T-cell (primary cell): ENCODE data around the gene TLX2. TPM values are rescaled to one million over a fixed set of nuclear protein-coding genes. Genes with fewer than 3 reads are reported as not detected.
"Not testable (repeated sequence)": the region's sequence is repeated elsewhere in the genome, so short reads cannot be mapped to it uniquely, and the experiment has no call there.

Experiments
- ATAC-seq, 4 experiments: fragments of 200-7000 bp in 3 of 4; fragments of 150-1000 bp in 1 of 4; cut with Tn5 transposase; replicated peaks in 1 of 4; 1 replicate in 3 of 4; 2 replicates in 1 of 4; pipeline ENCODE4 v1.10.0; 2021; ENCODE audit warnings: moderate library complexity in 3 of 4, mild to moderate bottlenecking in 2 of 4, moderate number of reproducible peaks in 1 of 4
- CTCF ChIA-PET, 2 donors: fragments of 300-600 bp; sonication (Branson Sonifier 250); formaldehyde crosslinking; loops; one replicate each; lab custom pipeline; 2022; ENCODE audit warnings: antibody characterized with exemption in 2 of 2; lab: Charles Lee
- POLR2A ChIA-PET, 2 donors: fragments of 300-600 bp; sonication (Branson Sonifier 250); formaldehyde crosslinking; loops; one replicate each; lab custom pipeline; 2022; ENCODE audit warnings: antibody characterized with exemption in 2 of 2; lab: Charles Lee
- DNase-seq, 35 experiments: peaks; one replicate each; pipeline versions ENCODE4 v3.0.0 to v3.0.0-alpha.2; 2013 to 2023
- H3K27ac ChIP-seq: one replicate; pipeline ENCODE4 v1.5.1; 2013; ENCODE audit warnings: low read length
- H3K27me3 ChIP-seq, 2 experiments: replicated peaks in 1 of 2; 1 replicate in 1 of 2; 2 replicates in 1 of 2; pipeline versions ENCODE4 v1.6.1 to v1.7.0; 2013; ENCODE audit warnings: low read length in 1 of 2, mixed read lengths in 1 of 2; ENCODE audit not compliant: control insufficient read depth in 2 of 2, insufficient read depth in 2 of 2; ENCODE audit errors: extremely low read depth in 1 of 2
- H3K36me3 ChIP-seq, 2 donors: 1 replicate in 1 of 2; 2 replicates in 1 of 2; pipeline versions ENCODE4 v1.6.1 to v1.7.0; 2013; ENCODE audit warnings: low read length in 1 of 2; ENCODE audit not compliant: control insufficient read depth in 2 of 2, insufficient read depth in 1 of 2; ENCODE audit errors: extremely low read depth in 1 of 2
- H3K4me1 ChIP-seq, 2 experiments: 1 replicate in 1 of 2; 2 replicates in 1 of 2; pipeline versions ENCODE4 v1.6.1 to v1.7.0; 2013; ENCODE audit warnings: low read length in 2 of 2, mixed read lengths in 1 of 2; ENCODE audit not compliant: insufficient read depth in 2 of 2, control insufficient read depth in 1 of 2; ENCODE audit errors: extremely low read depth in 1 of 2
- H3K4me3 ChIP-seq, 2 donors: 1 replicate in 1 of 2; 2 replicates in 1 of 2; pipeline versions ENCODE4 v1.5.1 to v1.7.0; 2013; ENCODE audit warnings: mild to moderate bottlenecking in 2 of 2, low read length in 1 of 2, moderate library complexity in 1 of 2; ENCODE audit not compliant: control insufficient read depth in 1 of 2; ENCODE audit errors: extremely low read depth in 1 of 2
- H3K9me3 ChIP-seq: 2 replicates; pipeline ENCODE4 v1.7.0; 2013
- H3K27ac Mint-ChIP-seq, 2 donors: one replicate each; pipeline ENCODE4 v1.8.0; 2020 to 2021; ENCODE audit warnings: mild to moderate bottlenecking in 2 of 2, mixed read lengths in 2 of 2
- H3K27me3 Mint-ChIP-seq, 2 donors: one replicate each; pipeline ENCODE4 v1.8.0; 2021 to 2022; ENCODE audit warnings: mixed read lengths in 2 of 2
- H3K36me3 Mint-ChIP-seq: one replicate; pipeline ENCODE4 v1.8.0; 2021; ENCODE audit warnings: mixed read lengths
- H3K4me1 Mint-ChIP-seq, 3 donors: one replicate each; pipeline ENCODE4 v1.8.0; 2020 to 2022; ENCODE audit warnings: mixed read lengths in 3 of 3, mild to moderate bottlenecking in 1 of 3
- H3K4me3 Mint-ChIP-seq, 3 donors: one replicate each; pipeline ENCODE4 v1.8.0; 2020 to 2022; ENCODE audit warnings: mild to moderate bottlenecking in 3 of 3, mixed read lengths in 3 of 3, moderate library complexity in 3 of 3
- H3K9me3 Mint-ChIP-seq, 3 donors: one replicate each; pipeline ENCODE4 v1.8.0; 2020 to 2022; ENCODE audit warnings: mixed read lengths in 3 of 3
- WGBS: methylation state at CpG from one replicate; pipeline ENCODE4 v1.1.5; 2013; ENCODE audit warnings: missing lambda C conversion rate; ENCODE audit not compliant: insufficient coverage; 5-methylcytosine and 5-hydroxymethylcytosine counted together
- total RNA-seq, 35 experiments: library from RNA in 6 of 35; stranded (reverse) in 6 of 35; fragments of 120-200 nt in 1 of 35; gene quantifications; one replicate each; pipeline versions ENCODE4 v1.2.1 to v1.2.4 and lab custom pipeline; 2013 to 2026

The TLX2 gene
- total RNA-seq, 5 donors from 2014 or later (not counting 1 experiment from before 2014, with no cell fraction given), result 0.28 to 0.46 TPM; not detected in 3

GRCh38 chr2:74483675-74484164 is 30.5 kb upstream of the TLX2 start:
- Mint-ChIP-seq H3K36me3 (peaks cover 27% of the 10 kb centered on the region), H3K27ac (peak overlapping the region; percentile 99 to 100), H3K4me1 (peaks cover 25 to 44% (median 34%) of the 10 kb centered on the region in 3 donors), H3K4me3 (peak overlapping the region; percentile 91 to 100 (median 99))
- Histone ChIP-seq H3K36me3 (peaks cover 0 to 32% of the 10 kb centered on the region in 2 donors), H3K27ac (peak overlapping the region; percentile 67), H3K4me1 (peaks cover 13 to 30% of the 10 kb centered on the region in 2 experiments), H3K4me3 (peak overlapping the region in 1 of 2 donors; percentile 98)
- WGBS, result 89% methylated on average over 11 of the region's 19 CpGs
- not testable (repeated sequence) for H3K9me3 Mint-ChIP-seq, DNase-seq, H3K27me3 Mint-ChIP-seq, H3K9me3 ChIP-seq, H3K27me3 ChIP-seq, ATAC-seq
- POLR2A ChIA-PET, result interaction anchor here (0.5 to 0.8 kb wide), 4 partner anchors 10 to 306 kb away, joined by 4 to 5 read pairs (median 4); no protein-coding TSS in a partner anchor
- CTCF ChIA-PET, result interaction anchor here (0.6 to 3.3 kb wide), 12 partner anchors 13 to 105 kb away, joined by 3 to 35 read pairs (median 6); partner anchors contain the start of genes DQX1 (in 1 of the 2), INO80B (in 1 of the 2), PCGF1 (in 1 of the 2) and WBP1 (in 1 of the 2)

GRCh38 chr2:74486141-74486540 is 28.1 kb upstream of the TLX2 start:
- Histone ChIP-seq H3K4me1 (peaks cover 8 to 20% of the 10 kb centered on the region in 2 experiments), H3K27ac (no peak overlapping the region), H3K27me3 (no peaks in the 10 kb centered on the region), H3K4me3 (no peak overlapping the region), H3K36me3 (peaks cover 8 to 43% of the 10 kb centered on the region in 2 donors), H3K9me3 (no peaks in the 10 kb centered on the region)
- WGBS, result no CpG with 5 or more reads among the region's 2 CpGs
- peaks cover 37% of the 10 kb centered on the region for H3K36me3 Mint-ChIP-seq
- DNase-seq (no peak), ATAC-seq (no peak)
- H3K4me1 Mint-ChIP-seq, result peaks cover 19 to 27% (median 19%) of the 10 kb centered on the region in 3 donors
- CTCF ChIA-PET, result no interaction called here
- no peaks in the 10 kb centered on the region for H3K27me3 Mint-ChIP-seq
- H3K27ac Mint-ChIP-seq, result no peak overlapping the region
- POLR2A ChIA-PET, result no interaction called here
- H3K4me3 Mint-ChIP-seq, result no peak overlapping the region
- no peaks in the 10 kb centered on the region for H3K9me3 Mint-ChIP-seq

DNA sequence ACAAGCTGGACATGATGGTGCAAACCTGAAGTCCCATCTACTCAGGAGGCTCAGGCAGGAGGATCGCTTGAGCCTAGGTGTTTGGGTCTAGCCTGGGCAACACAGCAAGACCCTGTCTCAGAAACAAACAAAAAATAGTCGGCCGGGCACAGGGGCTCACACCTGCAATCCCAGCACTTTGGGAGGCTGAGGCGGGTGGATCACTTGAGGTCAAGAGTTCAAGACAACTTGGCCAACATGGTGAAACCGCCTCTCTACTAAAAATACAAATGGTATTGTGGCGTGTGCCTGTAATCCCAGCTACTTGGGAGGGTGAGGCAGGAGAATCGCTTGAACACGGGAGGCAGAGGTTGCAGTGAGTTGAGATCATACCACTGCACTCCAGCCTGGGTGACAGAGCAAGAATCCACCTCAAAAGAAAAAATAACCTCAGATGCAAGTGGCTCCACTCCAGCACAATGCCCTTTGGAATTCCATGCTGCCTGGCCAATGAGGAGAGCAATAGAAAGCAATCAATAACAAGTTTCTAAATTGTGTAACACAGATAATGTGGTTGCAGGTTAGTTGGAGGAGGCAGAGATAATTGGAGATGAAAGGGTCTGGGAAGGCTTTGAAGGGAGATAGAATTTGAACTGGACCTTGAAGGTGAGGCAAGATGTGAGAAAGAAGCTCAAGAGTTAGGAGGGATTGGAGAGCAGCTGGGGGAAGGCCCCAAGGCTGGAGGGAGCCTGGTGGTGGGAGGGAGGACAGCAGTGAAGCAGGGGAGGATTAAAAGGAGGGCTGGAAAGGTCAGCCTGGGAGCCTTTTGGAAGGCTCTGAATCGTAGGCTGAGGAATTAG is 25.4 kb upstream of the TLX2 start:
- Histone ChIP-seq H3K27ac (no peak overlapping the region), H3K27me3 (no peaks in the 10 kb centered on the region), H3K9me3 (no peaks in the 10 kb centered on the region), H3K4me3 (no peak overlapping the region), H3K4me1 (peaks cover 0 to 1% of the 10 kb centered on the region in 2 experiments), H3K36me3 (peaks cover 26 to 71% of the 10 kb centered on the region in 2 donors)
- POLR2A ChIA-PET, result interaction anchor here in 1 of 2 donors (1.0 kb wide), 1 partner anchor 42 kb away, joined by 3 read pairs; no protein-coding TSS in a partner anchor
- CTCF ChIA-PET, result interaction anchor here in 1 of 2 donors (0.9 kb wide), 1 partner anchor 10 kb away, joined by 3 read pairs; no protein-coding TSS in a partner anchor
- Mint-ChIP-seq H3K4me3 (no peak overlapping the region), H3K4me1 (peaks cover 4 to 8% (median 4%) of the 10 kb centered on the region in 3 donors), H3K9me3 (no peaks in the 10 kb centered on the region), H3K36me3 (peaks cover 52% of the 10 kb centered on the region), H3K27me3 (no peaks in the 10 kb centered on the region), H3K27ac (no peak overlapping the region)
- ATAC-seq (no peak), DNase-seq (no peak)
- 100% methylated on average over 4 of the region's 9 CpGs for WGBS

GRCh38 chr2:74489906-74490305 is 24.3 kb upstream of the TLX2 start:
- Histone ChIP-seq H3K27me3 (no peaks in the 10 kb centered on the region), H3K4me1 (no peaks in the 10 kb centered on the region), H3K27ac (no peak overlapping the region), H3K4me3 (no peak overlapping the region), H3K36me3 (peaks cover 26 to 73% of the 10 kb centered on the region in 2 donors), H3K9me3 (no peaks in the 10 kb centered on the region)
- ATAC-seq (no peak), DNase-seq (no peak)
- Mint-ChIP-seq H3K36me3 (peaks cover 58% of the 10 kb centered on the region), H3K27me3 (no peaks in the 10 kb centered on the region), H3K27ac (no peak overlapping the region), H3K4me3 (no peak overlapping the region), H3K4me1 (peaks cover 1 to 4% (median 4%) of the 10 kb centered on the region in 3 donors), H3K9me3 (no peaks in the 10 kb centered on the region)
- ChIA-PET CTCF (interaction anchor here in 1 of 2 donors (0.7 to 0.9 kb wide), 2 partner anchors 11 to 666 kb away, joined by 3 to 7 read pairs; no protein-coding TSS in a partner anchor), POLR2A (interaction anchor here in 1 of 2 donors (1.0 kb wide), 1 partner anchor 41 kb away, joined by 3 read pairs; no protein-coding TSS in a partner anchor)
- 80% methylated on average over 1 of the region's 9 CpGs for WGBS

DNA sequence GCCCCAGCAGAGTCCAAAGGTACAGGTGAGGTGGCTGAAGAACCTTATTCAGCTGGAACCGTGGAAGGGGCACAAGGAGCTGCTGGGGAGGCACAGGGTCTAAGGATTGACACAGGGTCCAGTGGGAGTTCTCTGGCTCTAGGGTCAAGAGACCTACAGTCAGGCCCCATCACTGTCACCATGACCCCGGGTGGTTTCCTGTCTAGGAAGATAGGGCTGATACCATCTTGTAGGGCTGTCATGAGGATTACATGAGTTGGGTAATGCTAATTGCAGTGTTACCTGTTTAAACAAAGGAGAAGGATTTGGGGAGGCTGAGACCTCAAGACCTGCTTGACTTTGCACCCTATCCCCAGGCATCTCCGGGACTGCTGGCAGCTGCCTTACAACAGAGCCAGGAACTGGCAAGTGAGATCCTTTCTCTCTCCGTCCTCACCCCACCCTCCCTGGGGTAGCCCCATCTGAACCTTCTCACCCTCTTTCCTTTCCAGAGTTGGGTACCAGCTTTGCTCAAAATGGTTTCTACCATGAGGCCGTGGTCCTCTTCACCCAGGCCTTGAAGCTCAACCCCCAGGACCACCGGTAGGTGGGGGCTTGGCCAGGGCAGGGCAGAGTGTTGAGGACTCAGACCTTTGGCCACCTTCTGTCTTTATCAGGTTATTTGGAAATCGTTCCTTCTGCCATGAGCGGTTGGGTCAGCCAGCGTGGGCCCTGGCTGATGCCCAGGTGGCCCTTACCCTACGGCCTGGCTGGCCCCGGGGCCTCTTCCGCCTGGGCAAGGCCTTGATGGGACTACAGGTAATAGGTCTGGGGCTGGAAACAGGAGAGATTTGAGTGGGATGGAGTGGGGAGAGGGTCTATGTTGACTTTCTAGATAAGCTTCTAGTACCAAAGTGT is 22.4 kb upstream of the TLX2 start:
- no peaks in the 10 kb centered on the region for H3K4me1 ChIP-seq
- Mint-ChIP-seq H3K36me3 (peaks cover 46% of the 10 kb centered on the region), H3K27me3 (no peaks in the 10 kb centered on the region), H3K9me3 (no peaks in the 10 kb centered on the region), H3K4me1 (peaks cover 0 to under 1% (median 0%) of the 10 kb centered on the region in 3 donors), H3K27ac (no peak overlapping the region), H3K4me3 (no peak overlapping the region)
- no peaks in the 10 kb centered on the region for H3K9me3 ChIP-seq
- WGBS, result 96% methylated on average over 11 of the region's 12 CpGs
- no peak overlapping the region for H3K27ac ChIP-seq
- no peak for DNase-seq
- no peaks in the 10 kb centered on the region for H3K27me3 ChIP-seq
- peaks cover 26 to 61% of the 10 kb centered on the region in 2 donors for H3K36me3 ChIP-seq
- ATAC-seq, result no peak
- ChIA-PET CTCF (interaction anchor here in 1 of 2 donors (1.1 kb wide), 1 partner anchor 19 kb away, joined by 3 read pairs; the partner anchor contains the start of gene MRPL53), POLR2A (no interaction called here)
- no peak overlapping the region for H3K4me3 ChIP-seq
